ENCODE results near the gene AREL1. TPM values are rescaled to one million over a fixed set of nuclear protein-coding genes. Genes with fewer than 3 reads are reported as not detected.

AREL1 gene
- polyA plus RNA-seq, 1 donor (not counting 4 experiments of a cell fraction or from before 2014, with no cell fraction given) = 31.2 TPM

GRCh38 chr14:74711651-74712050, 1.2 kb downstream of the AREL1 start:
- H3K4me3 ChIP-seq (ENCODE audit: control insufficient read depth in 2 of 3, extremely low read depth in 1 of 3, insufficient read depth in 2 of 3, low read depth in 1 of 3, low read length in 3 of 3) = peak overlapping the region in 2 of 3 experiments; percentile 71 to 92
- no peak overlapping the region for H3K9ac ChIP-seq (ENCODE audit: control insufficient read depth, extremely low read depth, insufficient read depth, low read length)
- FAIRE-seq (no peak), DNase-seq (ENCODE audit: low read depth, low spot score) (no peak)
- no peaks in the 10 kb centered on the region for H3K27me3 ChIP-seq (ENCODE audit: control insufficient read depth, extremely low read depth, insufficient read depth, low read length)
- TF ChIP-seq CTCF (optimal IDR thresholded peaks at IDR 0.05 in 1 of 3, IDR thresholded peaks at IDR 0.05 in 1 of 3, conservative IDR thresholded peaks at IDR 0.05 in 1 of 3; ENCODE audit: extremely low read depth in 1 of 3, insufficient read depth in 2 of 3, low read length in 3 of 3) = no peak
- TF ChIP-seq EZH2 (IDR thresholded peaks at IDR 0.05; ENCODE audit: low read length) = no peak
- H3K9me3 ChIP-seq (ENCODE audit: control insufficient read depth, low read depth, low read length) = no peaks in the 10 kb centered on the region
- peaks cover 0 to 3% of the 10 kb centered on the region in 2 experiments for H3K36me3 ChIP-seq (ENCODE audit: control insufficient read depth in 2 of 2, extremely low read depth in 1 of 2, insufficient read depth in 2 of 2, low read length in 2 of 2)
- H4K20me1 ChIP-seq (ENCODE audit: control insufficient read depth, extremely low read depth, insufficient read depth, low read length) = peaks cover 2% of the 10 kb centered on the region
- H3K4me2 ChIP-seq (ENCODE audit: control insufficient read depth, extremely low read depth, insufficient read depth, low read depth, low read length) = peak overlapping the region; percentile 97
- H2AFZ ChIP-seq (ENCODE audit: control insufficient read depth, low read length) = no peak overlapping the region
- H3K27ac ChIP-seq (ENCODE audit: control insufficient read depth, insufficient read depth, low read length) = no peak overlapping the region
- H3K9me1 ChIP-seq (ENCODE audit: control insufficient read depth, extremely low read depth, insufficient read depth, low read length) = no peaks in the 10 kb centered on the region
- dilution Hi-C loops (cut with MboI; ENCODE audit: extremely low pct_ligation_motif_present, low sequenced_read_pairs) = no loop called here
- peaks cover 18% of the 10 kb centered on the region for H3K4me1 ChIP-seq (ENCODE audit: control insufficient read depth, extremely low read depth, insufficient read depth, low read length)
- peaks cover 75% of the 10 kb centered on the region for H3K79me2 ChIP-seq (ENCODE audit: control insufficient read depth, insufficient read depth, low read length)

DNA sequence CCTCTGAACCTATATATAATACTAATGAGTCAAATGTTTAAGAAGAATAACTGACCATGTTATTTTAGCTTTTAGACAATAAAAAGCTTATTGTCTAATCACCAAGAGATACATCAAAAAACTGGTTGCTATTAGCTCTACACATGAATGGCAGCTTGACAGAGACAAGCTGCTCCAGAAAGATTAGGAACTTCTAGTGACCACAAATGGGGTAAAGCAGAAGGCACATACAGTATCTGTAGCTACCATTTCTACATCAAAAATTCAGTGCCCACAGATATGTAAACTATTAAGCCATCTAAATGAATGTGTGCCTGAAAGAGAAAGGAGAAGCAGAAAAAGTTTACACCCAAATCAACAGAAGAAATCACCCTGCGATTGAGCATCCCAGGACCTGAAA, 2.4 kb downstream of the AREL1 start:
- TF ChIP-seq EZH2 (IDR thresholded peaks at IDR 0.05; ENCODE audit: low read length) = no peak
- no peak for TF ChIP-seq CTCF (optimal IDR thresholded peaks at IDR 0.05 in 1 of 3, IDR thresholded peaks at IDR 0.05 in 1 of 3, conservative IDR thresholded peaks at IDR 0.05 in 1 of 3; ENCODE audit: extremely low read depth in 1 of 3, insufficient read depth in 2 of 3, low read length in 3 of 3)
- no peak overlapping the region for H3K9ac ChIP-seq (ENCODE audit: control insufficient read depth, extremely low read depth, insufficient read depth, low read length)
- H3K4me1 ChIP-seq (ENCODE audit: control insufficient read depth, extremely low read depth, insufficient read depth, low read length) = peaks cover 18% of the 10 kb centered on the region
- H4K20me1 ChIP-seq (ENCODE audit: control insufficient read depth, extremely low read depth, insufficient read depth, low read length) = peaks cover 2% of the 10 kb centered on the region
- no peak overlapping the region for H3K4me3 ChIP-seq (ENCODE audit: control insufficient read depth in 2 of 3, extremely low read depth in 1 of 3, insufficient read depth in 2 of 3, low read depth in 1 of 3, low read length in 3 of 3)
- no peak for FAIRE-seq
- no peaks in the 10 kb centered on the region for H3K27me3 ChIP-seq (ENCODE audit: control insufficient read depth, extremely low read depth, insufficient read depth, low read length)
- H3K36me3 ChIP-seq (ENCODE audit: control insufficient read depth in 2 of 2, extremely low read depth in 1 of 2, insufficient read depth in 2 of 2, low read length in 2 of 2) = no peaks in the 10 kb centered on the region
- H3K4me2 ChIP-seq (ENCODE audit: control insufficient read depth, extremely low read depth, insufficient read depth, low read depth, low read length) = peak overlapping the region; percentile 2
- H2AFZ ChIP-seq (ENCODE audit: control insufficient read depth, low read length) = no peak overlapping the region
- dilution Hi-C loops (cut with MboI; ENCODE audit: extremely low pct_ligation_motif_present, low sequenced_read_pairs) = no loop called here
- peaks cover 87% of the 10 kb centered on the region for H3K79me2 ChIP-seq (ENCODE audit: control insufficient read depth, insufficient read depth, low read length)
- no peaks in the 10 kb centered on the region for H3K9me1 ChIP-seq (ENCODE audit: control insufficient read depth, extremely low read depth, insufficient read depth, low read length)
- DNase-seq (ENCODE audit: low read depth, low spot score) = no peak
- H3K27ac ChIP-seq (ENCODE audit: control insufficient read depth, insufficient read depth, low read length) = no peak overlapping the region
- no peaks in the 10 kb centered on the region for H3K9me3 ChIP-seq (ENCODE audit: control insufficient read depth, low read depth, low read length)

Data from keratinocyte (primary cell).